Measurements from ENCODE around the gene SCUBE2.
"Not testable (repeated sequence)": the region's sequence is repeated elsewhere in the genome, so short reads cannot be mapped to it uniquely, and the experiment has no call there.

The SCUBE2 gene

DNA sequence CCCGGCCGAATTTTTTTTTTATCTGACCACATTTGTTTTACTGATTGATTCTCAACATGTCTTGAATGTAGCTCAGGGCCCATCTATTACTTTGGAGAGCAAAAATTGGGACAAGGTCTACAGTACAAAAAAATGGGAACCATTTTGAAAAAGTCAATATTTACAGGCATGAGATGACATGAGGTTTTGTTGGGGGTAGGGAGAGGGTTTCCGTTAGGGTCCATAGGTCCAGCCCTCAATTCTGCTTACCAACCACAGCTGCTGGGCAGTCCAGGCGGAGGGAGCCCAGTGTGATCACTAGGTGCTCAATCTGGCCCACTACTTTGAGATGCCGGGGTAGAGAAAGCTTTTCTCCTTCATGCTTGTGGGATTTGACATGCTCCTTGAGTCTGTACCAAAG lies 105.9 kb downstream of the SCUBE2 start:
- H3K4me3 ChIP-seq (replicated peaks; ENCODE audit: low read depth, low read length), result no peak overlapping the region
- DNase-seq (ENCODE audit: low read depth), result no peak
- TF ChIP-seq, protein P1, sequence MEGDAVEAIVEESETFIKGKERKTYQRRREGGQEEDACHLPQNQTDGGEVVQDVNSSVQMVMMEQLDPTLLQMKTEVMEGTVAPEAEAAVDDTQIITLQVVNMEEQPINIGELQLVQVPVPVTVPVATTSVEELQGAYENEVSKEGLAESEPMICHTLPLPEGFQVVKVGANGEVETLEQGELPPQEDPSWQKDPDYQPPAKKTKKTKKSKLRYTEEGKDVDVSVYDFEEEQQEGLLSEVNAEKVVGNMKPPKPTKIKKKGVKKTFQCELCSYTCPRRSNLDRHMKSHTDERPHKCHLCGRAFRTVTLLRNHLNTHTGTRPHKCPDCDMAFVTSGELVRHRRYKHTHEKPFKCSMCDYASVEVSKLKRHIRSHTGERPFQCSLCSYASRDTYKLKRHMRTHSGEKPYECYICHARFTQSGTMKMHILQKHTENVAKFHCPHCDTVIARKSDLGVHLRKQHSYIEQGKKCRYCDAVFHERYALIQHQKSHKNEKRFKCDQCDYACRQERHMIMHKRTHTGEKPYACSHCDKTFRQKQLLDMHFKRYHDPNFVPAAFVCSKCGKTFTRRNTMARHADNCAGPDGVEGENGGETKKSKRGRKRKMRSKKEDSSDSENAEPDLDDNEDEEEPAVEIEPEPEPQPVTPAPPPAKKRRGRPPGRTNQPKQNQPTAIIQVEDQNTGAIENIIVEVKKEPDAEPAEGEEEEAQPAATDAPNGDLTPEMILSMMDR (IDR thresholded peaks at IDR 0.05; ENCODE audit: low read length, missing control alignments), result no peak

GRCh38 chr11:8983552-8983951 lies 107.8 kb downstream of the SCUBE2 start:
- H3K4me3 ChIP-seq (replicated peaks; ENCODE audit: low read depth, low read length), result no peak overlapping the region
- TF ChIP-seq, protein P1 (IDR thresholded peaks at IDR 0.05; ENCODE audit: low read length, missing control alignments), result no peak
- DNase-seq (ENCODE audit: low read depth), result no peak

DNA sequence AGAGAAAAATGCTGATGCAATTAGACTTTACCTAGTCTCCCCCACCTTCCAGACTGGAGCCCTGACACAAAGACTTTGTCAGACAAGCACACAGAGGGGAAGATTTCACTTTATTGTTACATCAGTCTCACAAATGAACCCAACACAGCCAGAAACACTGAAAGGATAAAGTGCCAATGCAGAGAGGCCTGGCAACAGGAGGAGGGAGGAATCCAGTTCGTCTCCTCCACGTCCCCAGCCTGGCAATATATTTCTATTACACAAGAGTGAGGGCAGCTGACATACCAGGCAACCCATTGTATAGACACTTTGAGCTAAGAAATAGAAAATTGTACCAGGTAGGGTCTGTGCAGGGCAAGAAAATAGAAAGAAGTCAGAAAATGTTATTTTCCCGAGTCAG lies 110.9 kb downstream of the SCUBE2 start:
- no peak overlapping the region for H3K4me3 ChIP-seq (replicated peaks; ENCODE audit: low read depth, low read length)
- DNase-seq (ENCODE audit: low read depth), result no peak
- TF ChIP-seq, protein P1 (IDR thresholded peaks at IDR 0.05; ENCODE audit: low read length, missing control alignments), result no peak

DNA sequence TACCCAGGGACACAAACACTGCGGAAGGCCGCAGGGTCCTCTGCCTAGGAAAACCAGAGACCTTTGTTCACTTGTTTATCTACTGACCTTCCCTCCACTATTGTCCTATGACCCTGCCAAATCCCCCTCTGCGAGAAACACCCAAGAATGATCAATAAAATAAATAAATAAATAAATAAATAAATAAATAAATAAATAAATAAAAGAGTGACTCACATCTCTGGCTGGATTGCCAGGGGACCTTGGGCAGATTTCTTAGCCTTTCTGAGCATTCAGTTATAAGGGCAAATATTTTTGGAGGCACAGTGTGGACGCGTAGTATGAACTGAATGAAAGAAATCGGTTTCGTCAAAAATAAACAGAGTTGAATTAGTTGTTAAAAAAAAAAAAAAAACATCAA lies 112.0 kb downstream of the SCUBE2 start:
- not testable (repeated sequence) for DNase-seq (ENCODE audit: low read depth)

DNA sequence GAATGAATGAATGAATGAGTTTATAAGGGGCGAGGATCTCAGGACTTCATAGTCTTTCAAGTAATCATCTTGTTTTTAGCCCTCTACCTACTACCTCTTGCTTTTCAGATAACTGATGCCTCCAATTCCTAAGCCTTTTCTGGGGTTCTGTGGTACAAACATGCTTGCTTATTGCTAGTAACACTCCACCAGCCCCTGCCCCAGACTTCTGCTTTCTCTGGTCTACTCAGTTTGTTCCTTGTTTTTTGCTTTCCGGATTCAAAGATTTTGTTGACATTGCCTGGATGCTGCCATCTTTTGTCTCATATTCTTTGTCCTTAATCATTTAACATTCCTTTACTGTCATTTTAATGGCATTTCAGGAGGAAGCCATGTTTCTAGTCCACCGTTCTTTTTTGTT lies 118.3 kb downstream of the SCUBE2 start:
- TF ChIP-seq, protein P1 (IDR thresholded peaks at IDR 0.05; ENCODE audit: low read length, missing control alignments), result no peak
- no peak for DNase-seq (ENCODE audit: low read depth)

More for the DNA sequence above, 112.0 kb downstream of the SCUBE2 start:
- not testable (repeated sequence) for H3K4me3 ChIP-seq (replicated peaks; ENCODE audit: low read depth, low read length)

GRCh38 chr11:8971924-8972316 lies 119.5 kb downstream of the SCUBE2 start:
- TF ChIP-seq, protein P1 (IDR thresholded peaks at IDR 0.05; ENCODE audit: low read length, missing control alignments), result no peak
- no peak overlapping the region for H3K4me3 ChIP-seq (replicated peaks; ENCODE audit: low read depth, low read length)
- DNase-seq (ENCODE audit: low read depth), result no peak

More for the DNA sequence above, 118.3 kb downstream of the SCUBE2 start:
- no peak overlapping the region for H3K4me3 ChIP-seq (replicated peaks; ENCODE audit: low read depth, low read length)

- TF ChIP-seq, protein P1 (IDR thresholded peaks at IDR 0.05; ENCODE audit: low read length, missing control alignments), result no peak
- H3K4me3 ChIP-seq (replicated peaks; ENCODE audit: low read depth, low read length), result no peak overlapping the region
- DNase-seq (ENCODE audit: low read depth), result no peak
These were observed 120.0 kb downstream of the SCUBE2 start for GRCh38 chr11:8971196-8971923.
